ENCODE data around the gene TNFRSF21.
"Not testable (repeated sequence)": the region's sequence is repeated elsewhere in the genome, so short reads cannot be mapped to it uniquely, and the experiment has no call there.

TNFRSF21 gene

DNA sequence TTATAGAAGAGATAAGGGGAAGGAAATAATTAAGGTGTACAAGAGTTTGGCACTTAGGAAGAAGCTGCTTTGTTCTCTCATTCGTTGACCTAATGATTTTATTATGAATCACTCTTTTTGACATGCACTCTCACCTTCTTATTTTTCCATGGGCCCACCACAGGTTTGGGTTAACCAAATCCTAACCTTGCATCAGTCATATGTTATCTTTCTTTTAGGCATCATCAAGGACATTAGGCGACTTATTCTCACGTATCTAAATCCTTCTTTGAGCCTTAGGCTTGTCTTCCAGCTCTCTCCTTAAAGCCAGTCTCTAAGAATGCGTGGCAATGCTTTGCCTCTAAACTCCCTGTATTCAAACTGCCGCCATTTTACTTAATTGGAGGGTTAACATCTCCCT is 58.3 kb downstream of the TNFRSF21 start:
- no peak for DNase-seq (ENCODE audit: low spot score)

DNA sequence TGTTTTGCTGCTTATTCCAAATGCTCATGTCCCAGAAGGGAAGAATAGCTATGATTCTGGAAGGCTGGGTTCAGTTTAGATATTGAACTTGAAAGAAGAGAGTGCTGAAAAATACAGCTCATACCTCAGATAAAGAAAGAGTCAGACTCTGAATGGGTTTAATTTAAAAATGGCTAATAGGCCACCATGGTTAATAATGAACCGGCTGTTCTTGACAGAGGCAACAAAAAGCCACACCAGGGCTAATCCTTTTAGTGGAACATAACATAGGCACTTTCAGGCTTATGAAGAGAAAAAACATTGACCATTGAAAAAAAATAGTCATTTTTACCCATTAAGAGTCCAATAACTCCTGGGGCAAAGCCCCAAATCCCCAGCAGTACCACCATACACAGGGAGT is 59.4 kb downstream of the TNFRSF21 start:
- DNase-seq (ENCODE audit: low spot score) = no peak

DNA sequence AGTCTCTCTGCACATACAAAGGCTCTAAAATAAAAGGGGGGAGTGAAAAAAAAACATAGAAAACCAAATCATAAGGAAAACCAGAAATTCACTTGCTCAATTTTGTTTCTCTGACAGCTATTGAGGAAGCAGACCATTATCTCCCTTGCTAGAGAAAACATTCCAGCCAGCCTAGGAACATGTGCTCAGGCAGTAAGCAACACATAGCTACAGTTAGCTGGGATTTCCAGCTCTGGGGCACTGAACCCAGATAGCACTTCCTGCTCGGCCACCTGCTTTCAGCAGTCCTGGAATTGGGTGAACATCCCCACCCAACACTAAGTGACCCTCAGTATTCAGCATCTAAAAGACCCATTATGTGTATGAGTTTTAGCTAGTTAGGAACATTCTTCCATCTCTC is 61.3 kb downstream of the TNFRSF21 start:
- no peak for DNase-seq (ENCODE audit: low spot score)

DNA sequence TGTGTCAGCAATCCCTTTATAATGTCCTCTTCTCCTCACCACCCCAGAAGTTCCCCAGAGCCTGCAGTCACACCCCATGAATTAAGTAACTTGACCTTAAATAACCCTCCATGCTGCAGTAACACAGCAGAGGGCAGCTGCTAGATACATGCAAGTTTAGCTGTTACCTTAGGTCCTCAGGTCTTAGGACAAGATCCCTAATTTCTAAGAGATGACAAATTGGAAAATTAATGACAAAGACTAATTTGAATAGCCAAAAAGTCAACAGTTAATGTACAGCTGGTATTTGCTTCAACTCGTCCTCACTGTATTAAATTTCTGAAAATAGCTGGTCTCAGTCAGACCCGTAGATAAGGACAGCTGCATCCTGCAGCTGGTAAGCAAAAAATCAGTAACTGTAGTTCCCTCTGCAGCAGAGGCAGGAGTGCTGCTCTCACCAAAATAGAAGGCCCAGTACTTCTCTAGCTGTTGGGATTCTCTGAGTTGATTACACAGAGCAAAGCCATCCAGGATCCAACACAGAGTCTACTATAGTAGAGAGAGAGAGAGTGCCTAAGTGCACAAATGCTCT is 62.4 kb downstream of the TNFRSF21 start:
- DNase-seq (ENCODE audit: low spot score) = peak; percentile 48

DNA sequence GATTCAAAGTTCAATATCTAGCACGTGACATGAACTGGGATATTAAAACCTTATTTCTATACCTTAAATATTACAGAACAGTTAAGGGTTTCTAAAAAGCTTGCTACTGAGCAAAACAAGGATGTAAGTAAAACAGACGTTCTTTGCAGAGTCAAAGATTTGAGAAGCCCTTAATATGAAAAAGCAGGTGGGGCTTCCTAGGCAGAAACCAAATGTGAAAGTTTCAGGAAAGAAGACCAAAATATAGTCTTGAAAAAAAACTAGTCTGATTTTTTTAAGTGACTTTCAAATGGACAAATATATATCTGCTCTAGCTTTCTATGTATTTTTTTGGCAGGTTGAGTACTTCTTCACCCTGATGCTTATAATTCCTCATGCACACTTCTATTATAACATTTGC is 63.2 kb downstream of the TNFRSF21 start:
- DNase-seq (ENCODE audit: low spot score) = no peak

DNA sequence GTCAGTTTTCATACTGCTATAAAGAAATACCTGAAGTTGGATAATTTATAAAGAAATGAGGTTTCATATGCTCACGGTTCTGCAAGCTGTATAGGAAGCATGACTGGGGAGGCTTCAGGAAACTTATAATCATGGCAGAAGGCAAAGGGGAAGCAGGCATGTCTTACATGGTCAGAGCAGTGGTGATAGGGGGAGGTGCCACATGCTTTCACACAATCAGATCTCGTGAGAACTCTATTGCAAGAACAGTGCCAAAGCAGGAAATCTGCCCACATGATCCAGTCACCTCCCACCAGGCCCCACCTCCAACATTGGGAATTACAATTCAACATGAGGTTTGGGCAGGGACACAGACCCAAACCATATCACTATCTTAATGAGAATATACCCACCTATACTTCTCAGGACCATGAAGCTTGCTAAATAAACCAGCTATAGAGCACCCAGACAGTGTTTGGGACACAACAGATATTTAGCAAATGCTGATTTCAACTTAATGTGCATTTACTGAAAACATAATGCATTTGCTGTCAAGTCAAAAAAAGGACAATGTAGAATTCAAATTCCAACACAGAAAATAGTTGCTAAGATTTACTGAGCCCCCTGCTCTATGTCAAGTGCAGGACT is 63.8 kb downstream of the TNFRSF21 start:
- DNase-seq (ENCODE audit: low spot score) = no peak

DNA sequence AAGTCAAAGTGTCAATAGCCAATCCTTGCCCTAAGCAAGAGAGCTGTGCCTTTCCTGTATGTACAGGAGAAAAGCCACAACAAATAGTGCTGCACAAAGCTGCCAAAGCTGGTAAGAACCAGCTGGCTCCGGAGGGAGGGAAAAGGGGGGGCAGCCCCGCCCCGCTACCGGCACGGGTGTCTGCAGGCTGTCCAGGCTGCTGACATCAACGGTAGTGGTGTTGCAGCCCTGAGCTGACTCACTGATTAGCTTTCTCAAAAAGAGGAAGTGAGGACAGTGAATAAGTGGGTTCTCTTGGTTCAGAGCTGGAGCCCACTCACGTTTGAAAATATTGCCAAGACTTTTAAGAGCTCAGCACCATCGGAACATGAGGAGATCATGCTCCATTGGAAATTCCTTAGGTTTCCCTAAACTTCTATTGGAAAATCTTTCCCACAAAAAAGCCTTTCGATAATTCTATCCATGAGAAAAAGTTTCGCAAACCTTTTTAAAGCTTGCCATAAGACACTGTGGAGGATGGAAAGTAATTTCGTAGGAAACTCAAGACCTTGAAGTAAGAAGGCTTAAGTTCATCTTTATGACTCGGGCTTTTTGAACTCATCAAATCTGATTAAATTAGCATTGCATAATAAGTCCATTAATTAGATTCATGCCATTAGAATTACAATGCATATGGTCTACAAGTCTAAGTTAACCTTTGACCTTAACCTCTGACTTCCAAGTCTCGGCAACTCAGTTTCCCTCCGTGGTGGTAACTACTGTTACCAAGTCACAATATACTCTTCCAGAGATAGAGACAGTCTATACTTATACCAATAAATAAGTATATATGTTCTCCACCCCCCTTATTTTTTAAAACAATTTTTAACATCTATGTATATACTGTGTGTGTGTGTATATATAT is 67.0 kb downstream of the TNFRSF21 start:
- DNase-seq (ENCODE audit: low spot score) = peak; percentile 79

DNA sequence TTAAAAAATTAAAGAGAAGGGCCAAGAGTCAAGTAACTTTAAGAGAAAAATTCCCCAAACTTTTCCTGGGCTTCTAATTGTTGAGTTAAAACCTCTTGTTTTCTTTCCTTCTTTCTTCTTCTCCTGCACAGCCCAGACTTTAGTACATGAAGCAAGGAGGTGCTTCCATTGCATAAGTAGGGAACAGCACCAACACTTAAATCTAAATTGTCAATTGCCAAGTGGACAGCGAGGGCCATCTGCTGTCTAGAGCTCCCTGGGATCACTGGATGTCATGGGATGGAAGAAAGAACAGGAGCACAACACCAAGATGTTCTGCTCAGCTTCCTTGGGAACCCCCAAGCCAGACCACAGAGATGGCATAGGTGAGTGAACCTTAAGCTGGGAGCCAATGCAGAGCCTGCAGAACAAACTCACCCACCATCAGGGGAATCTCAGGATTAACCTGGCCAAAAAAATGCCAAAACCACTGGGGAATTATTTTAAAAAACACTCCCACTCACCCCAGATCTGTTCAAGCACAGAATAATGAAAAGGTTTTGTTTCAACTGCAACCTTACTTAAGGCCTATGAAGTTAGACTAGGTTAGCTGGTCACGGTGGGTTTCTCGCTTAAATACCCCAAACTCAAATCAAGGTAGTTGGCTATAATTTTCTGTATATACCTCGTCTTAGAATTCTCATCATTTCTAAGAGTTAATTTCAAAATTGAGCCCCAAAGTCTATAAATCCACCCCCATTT is 67.8 kb downstream of the TNFRSF21 start:
- no peak for DNase-seq (ENCODE audit: low spot score)

DNA sequence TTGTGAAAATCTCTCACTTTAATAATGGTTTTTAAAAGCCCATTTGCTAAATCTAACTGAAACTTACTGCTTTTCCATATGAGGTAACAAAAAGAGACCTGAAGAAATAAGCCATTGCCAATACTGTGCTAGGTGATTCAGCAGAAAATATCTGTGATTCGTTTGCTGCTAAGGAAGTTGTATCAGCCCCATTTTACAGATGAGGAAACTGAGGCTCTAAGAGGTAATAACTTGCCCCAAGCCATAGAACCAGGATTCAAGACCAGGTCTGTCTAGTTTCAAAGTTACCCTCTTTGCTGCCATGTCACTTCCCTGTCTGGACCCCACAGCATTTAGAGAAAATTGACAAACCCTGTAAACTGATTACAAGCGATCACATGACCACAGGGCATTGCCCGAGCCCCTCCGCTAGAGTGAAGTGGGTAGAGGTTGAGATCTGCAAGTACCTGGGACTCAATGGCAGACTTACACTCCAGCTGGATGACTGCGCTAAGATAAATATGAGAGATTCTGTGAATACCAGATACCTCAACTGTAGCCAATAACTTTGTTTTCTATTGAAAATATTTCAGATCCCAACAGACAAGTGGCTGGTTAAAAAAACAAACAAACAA is 69.3 kb downstream of the TNFRSF21 start:
- DNase-seq (ENCODE audit: low spot score) = no peak

DNA sequence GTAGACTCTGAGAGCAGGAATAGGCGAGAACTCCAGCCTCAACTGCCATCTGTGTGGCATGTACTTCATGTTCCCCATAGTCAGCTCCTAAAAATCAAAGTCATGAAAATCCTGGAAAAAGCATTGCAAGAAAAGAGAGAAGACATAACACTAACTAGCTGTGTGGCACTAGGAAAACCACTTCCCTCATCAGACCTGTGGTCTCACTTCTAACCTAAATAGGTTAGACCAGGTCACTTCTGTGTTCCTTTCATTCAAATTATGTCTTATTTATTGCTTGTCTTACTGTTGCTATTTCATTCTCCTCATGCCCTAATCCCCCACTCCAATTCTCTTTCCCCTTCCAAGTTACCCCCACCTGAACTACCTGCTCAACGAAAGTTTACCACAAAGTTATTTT is 70.2 kb downstream of the TNFRSF21 start:
- peak; percentile 28 for DNase-seq (ENCODE audit: low spot score)

DNA sequence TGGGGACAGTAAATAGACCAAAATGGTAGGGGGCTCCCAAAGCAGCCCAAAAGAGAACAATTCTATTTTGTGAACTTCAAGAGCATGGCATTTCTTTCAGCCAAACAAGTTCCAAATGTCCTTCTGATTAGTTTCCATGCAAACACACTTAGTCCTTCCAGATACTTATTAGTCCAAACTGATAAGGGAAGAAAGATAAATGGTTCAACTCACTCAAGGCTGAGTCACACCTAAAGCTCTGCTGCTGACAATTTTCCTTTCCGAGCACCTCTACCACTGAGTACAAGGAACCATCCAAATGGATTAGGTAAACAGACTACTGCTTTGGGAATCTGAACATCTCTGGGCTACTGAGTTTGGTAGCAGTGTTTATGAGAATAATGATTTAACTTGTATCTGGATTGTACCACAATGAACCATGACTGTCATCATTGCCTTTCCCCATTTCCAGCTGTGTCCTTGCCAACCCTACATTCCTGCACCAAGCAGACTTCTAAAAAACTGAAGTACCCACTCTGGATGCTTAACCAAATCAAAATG is 71.2 kb downstream of the TNFRSF21 start:
- no peak for DNase-seq (ENCODE audit: low spot score)

DNA sequence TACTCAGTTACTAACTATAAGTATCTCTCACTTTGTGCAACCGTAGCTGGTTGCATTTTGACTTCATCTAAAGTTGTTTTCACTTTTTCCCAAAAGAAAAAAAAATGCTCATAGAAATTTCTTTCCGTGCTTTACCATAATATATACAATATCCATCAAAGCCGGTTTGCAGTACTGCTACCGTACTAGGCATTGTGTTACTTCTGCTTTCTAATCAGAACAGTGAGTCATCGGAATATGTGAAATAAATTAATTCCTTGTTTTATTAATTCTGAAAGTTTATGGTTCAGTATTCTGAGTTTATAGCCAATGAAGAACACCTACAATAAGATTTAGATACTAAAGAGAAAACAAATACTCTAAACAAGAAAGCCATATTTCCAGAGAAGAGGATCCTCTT is 72.5 kb downstream of the TNFRSF21 start:
- no peak for DNase-seq (ENCODE audit: low spot score)

DNA sequence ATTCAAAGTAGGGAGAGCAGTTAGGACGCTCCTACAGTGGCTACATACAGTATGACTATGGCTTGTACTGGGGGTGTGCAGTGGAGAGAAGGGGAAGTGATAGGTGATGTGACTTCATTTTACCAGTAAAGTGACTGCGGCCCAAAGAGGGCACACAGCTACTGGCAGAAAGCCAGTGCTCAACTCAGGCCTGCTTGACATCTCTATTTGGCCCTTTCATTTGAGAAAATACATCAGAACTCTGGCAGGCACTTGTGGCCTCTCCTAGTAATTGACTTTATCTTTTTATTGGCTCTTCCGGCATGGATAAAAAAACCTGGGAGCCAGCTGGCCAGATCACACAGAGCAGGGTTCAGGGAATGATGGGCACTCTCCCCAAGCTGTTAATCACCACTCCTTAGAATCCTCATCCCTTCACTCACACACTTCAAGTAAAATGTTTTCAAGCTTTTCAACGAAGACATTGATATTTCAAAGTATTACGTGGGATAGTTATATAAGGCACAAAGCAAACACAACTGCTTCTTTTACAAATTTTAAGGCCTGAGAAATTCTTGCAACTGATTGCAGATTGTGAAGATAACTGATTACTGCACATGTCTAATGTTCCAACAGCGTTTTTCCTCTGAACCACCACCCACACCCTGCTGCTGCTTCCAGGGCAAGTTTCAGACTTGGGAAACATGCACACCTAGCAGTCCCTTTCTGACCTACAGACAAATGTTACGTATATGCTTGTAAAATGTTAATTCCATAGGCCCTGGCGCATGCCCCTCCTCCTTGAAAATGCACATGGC is 73.5 kb downstream of the TNFRSF21 start:
- no peak for DNase-seq (ENCODE audit: low spot score)

DNA sequence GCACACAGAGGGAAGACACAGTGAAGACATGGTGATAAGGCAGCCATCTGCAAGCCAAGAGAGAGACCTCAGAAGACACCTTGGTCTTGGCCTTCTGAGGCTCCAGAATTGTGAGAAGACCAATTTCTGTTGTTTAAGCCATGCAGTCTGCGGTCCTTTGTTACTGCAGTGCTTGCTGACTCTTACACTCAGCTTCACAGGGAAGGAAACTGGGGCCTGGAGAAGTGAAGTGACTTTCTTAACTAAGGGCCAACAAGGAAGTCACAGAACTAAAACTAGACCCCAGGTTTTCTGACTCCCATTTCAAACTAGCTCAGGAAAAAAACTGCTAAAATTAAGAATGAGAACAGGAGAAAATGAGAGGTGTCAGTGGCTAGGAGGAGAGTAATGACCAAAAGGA is 74.3 kb downstream of the TNFRSF21 start:
- no peak for DNase-seq (ENCODE audit: low spot score)

DNA sequence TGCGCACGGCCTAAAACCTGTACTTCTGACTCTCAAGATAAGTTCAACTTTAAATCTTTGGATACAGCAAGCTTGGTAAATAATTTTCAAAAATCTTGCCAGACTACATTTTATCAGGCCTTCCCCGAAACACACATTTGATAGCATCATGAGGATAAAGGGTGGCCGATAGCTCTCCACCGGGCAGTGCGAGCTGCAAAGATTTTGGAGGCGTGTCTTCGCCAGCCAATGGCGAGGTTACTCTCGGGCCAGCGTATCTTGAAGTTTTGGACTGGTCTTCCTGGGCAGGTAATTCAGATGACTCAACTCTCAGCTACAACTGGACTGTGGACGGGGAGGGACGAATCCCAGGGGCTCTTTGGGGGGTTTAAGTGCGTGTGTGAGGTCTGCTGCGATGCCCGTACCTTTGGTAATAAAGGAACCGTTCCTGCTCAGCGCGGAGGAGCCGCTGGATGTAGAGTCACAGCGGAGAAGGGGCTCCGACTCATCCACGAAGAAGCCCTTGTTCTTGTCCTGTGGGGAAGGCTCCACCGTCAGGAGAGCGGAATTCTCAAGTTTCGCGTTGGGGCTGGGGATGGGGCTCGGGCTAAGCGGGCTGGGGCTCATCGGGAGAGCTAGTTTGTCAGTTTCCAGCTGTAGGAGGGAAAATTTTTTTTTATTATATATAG is 75.3 kb downstream of the TNFRSF21 start:
- no peak for DNase-seq (ENCODE audit: low spot score)

DNA sequence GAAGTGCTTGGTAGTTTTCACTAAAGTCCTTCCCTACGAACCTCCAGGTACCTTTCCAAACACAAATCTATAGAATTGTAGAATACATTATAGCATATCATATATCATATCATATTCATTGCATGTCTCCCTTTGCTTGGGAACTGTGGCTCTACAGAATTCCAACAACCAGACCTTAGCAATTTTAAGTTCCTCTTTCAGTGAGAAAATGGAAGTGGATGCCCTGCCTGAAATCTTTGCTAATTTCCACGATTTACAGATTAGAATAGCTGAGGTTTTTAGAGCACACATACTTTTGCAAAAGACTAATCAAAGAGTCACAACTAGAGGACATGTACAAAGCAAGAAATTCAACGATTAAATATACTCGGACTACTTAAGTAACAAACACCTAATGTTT is 78.6 kb downstream of the TNFRSF21 start:
- DNase-seq (ENCODE audit: low spot score) = no peak

DNA sequence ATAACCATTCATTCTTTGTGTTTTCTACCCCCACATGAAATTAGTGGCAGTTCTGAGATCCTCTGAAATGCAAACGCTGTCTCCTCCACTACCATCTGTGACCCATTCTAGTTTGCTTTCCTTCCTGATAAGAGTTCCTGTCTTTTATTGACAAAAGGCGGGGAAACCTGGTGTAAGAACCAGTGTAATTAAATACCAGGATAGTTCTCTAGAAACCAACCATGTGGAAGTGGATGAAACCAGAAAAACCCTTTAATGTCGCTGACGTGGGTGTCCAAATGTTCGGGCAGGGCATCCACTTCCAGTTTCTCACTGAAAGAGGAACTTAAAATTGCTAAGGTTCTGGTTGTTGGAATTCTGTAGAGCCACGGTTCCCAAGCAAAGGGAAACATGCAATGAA is 79.1 kb downstream of the TNFRSF21 start:
- peak; percentile 22 for DNase-seq (ENCODE audit: low spot score)

DNA sequence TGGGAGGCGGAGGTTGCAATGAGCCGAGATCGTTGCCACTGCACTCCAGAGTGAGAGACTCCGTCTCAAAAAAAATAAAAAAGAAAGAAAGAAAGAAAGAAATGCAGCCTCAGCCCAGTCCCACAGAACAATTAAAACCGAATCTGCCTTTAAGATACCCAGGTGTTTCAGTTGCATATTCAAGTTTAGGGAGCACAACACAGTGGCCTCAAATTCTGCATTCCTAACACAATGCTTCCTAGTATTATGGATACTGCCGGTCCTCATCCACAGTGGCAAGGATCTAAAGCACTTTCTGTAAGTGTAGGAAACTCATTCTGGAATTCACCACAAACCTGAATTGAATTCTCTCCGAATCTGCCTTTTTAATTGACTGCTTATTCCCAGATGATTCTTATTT is 80.5 kb downstream of the TNFRSF21 start:
- no peak for DNase-seq (ENCODE audit: low spot score)

DNA sequence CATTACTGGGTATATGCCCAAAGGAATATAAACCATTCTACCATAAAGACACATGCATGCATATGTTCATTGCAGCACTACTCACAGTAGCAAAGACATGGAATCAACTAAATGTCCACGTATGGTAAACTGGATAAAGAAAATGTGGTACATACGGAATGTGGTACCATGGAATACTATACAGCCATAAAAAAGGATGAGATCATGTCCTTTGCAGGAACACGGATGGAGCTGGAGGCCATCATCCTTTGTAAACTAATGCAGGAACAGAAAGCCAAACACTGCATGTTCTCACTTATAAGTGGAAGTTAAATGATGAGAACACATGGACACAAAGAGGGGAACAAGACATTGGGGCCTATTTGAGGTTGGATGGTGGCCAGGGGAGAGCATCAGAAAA is 81.6 kb downstream of the TNFRSF21 start:
- not testable (repeated sequence) for DNase-seq (ENCODE audit: low spot score)

DNA sequence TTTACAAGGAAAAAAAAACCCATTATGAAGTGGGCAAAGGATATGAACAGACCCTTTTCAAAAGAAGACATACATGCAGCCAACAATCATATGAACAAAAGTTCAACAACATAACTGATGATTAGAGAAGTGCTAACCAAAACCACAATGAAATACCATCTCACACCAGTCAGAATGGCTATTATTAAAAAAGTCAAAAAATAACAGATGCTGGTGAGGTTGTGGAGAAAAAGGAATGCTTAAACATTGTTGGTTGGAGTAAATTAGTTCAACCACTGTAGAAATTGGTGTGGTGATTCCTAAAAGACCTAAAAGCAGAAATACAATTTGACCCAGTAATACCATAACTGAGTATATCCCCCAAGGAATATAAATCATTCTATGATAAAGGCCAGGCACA is 86.5 kb downstream of the TNFRSF21 start:
- not testable (repeated sequence) for DNase-seq (ENCODE audit: low spot score)
